ENCODE data around the gene HOXB8. TPM values are rescaled to one million over a fixed set of nuclear protein-coding genes. Genes with fewer than 3 reads are reported as not detected.

The HOXB8 gene
- total and polyA plus RNA-seq, 8 donors, result 0.32 to 1.6 (median 0.70) TPM

- ATAC-seq, result no peak
- Histone ChIP-seq H3K4me3 (no peak overlapping the region), H3K36me3 (no peaks in the 10 kb centered on the region), H3K27ac (peak overlapping the region in 1 of 2 donors; percentile 67), H3K27me3 (peaks cover 26 to 90% of the 10 kb centered on the region in 2 donors), H3K4me1 (peaks cover 3 to 13% of the 10 kb centered on the region in 2 donors), H3K9me3 (no peaks in the 10 kb centered on the region)
- intact Hi-C loops (cut with DNase I), result no loop called here
- no peak for DNase-seq
- no peak for TF ChIP-seq CTCF (IDR thresholded peaks at IDR 0.05)
Measured at GRCh38 chr17:48563385-48563838, 51.7 kb downstream of the HOXB8 start.

GRCh38 chr17:48562934-48563333, 52.2 kb downstream of the HOXB8 start:
- intact Hi-C loops (cut with DNase I), result no loop called here
- H3K36me3 ChIP-seq, result no peaks in the 10 kb centered on the region
- H3K4me1 ChIP-seq, result peaks cover 3 to 10% of the 10 kb centered on the region in 2 donors
- DNase-seq (no peak), ATAC-seq (no peak)
- TF ChIP-seq CTCF (IDR thresholded peaks at IDR 0.05), result no peak
- H3K27me3 ChIP-seq, result peaks cover 21 to 90% of the 10 kb centered on the region in 2 donors
- no peak overlapping the region for H3K4me3 ChIP-seq
- H3K27ac ChIP-seq, result peak overlapping the region in 1 of 2 donors; percentile 67
- no peaks in the 10 kb centered on the region for H3K9me3 ChIP-seq

Small RNA genes within 50 kb of the gene (microRNA-seq; reads per million reads assigned to microRNA genes)
- gene MIR196A1, result 0 reads per million in 2 donors

Other genes with a start within 250 kb of the HOXB8 start
- gene SKAP1, start 185.1 kb downstream of the HOXB8 start, total RNA-seq, result 1 to 10 TPM; 1.9 to 3.0 TPM
- gene SKAP1, start 185.1 kb downstream of the HOXB8 start, polyA plus RNA-seq (ENCODE audit: insufficient read length in 6 of 6), result 1 to 10 TPM; 1.2 to 3.0 (median 1.8) TPM
- not detected for gene HOXB1, start 84.3 kb downstream of the HOXB8 start, total RNA-seq
- under 1 TPM in 5 of 6 donors, not detected in 1; 0.09 to 0.39 (median 0.10) TPM for gene HOXB1, start 84.3 kb downstream of the HOXB8 start, polyA plus RNA-seq (ENCODE audit: insufficient read length in 6 of 6)
- 10 to 100 TPM in 1 of 2 donors, 1 to 10 TPM in 1; 9.7 to 11.8 TPM for gene HOXB2, start 70.2 kb downstream of the HOXB8 start, total RNA-seq
- 10 to 100 TPM; 24.0 to 33.6 (median 25.8) TPM for gene HOXB2, start 70.2 kb downstream of the HOXB8 start, polyA plus RNA-seq (ENCODE audit: insufficient read length in 6 of 6)
- 1 to 10 TPM; 4.5 to 4.8 TPM for gene HOXB4, start 36.9 kb downstream of the HOXB8 start, total RNA-seq
- 10 to 100 TPM; 11.7 to 19.0 (median 13.5) TPM for gene HOXB4, start 36.9 kb downstream of the HOXB8 start, polyA plus RNA-seq (ENCODE audit: insufficient read length in 6 of 6)
- gene HOXB3, start 25.1 kb downstream of the HOXB8 start, total RNA-seq, result 10 to 100 TPM; 10.4 to 15.0 TPM
- gene HOXB3, start 25.1 kb downstream of the HOXB8 start, polyA plus RNA-seq (ENCODE audit: insufficient read length in 6 of 6), result 100 to 1,000 TPM in 2 of 6 donors, 10 to 100 TPM in 4; 74.9 to 114 (median 94.5) TPM
- gene HOXB5, start 21.5 kb downstream of the HOXB8 start, total RNA-seq, result 1 to 10 TPM; 3.3 to 4.2 TPM
- 10 to 100 TPM; 26.3 to 37.5 (median 31.2) TPM for gene HOXB5, start 21.5 kb downstream of the HOXB8 start, polyA plus RNA-seq (ENCODE audit: insufficient read length in 6 of 6)
- gene HOXB6, start 10.3 kb downstream of the HOXB8 start, total RNA-seq, result 1 to 10 TPM; 5.1 to 6.7 TPM
- 10 to 100 TPM; 10.8 to 17.1 (median 12.9) TPM for gene HOXB6, start 10.3 kb downstream of the HOXB8 start, polyA plus RNA-seq (ENCODE audit: insufficient read length in 6 of 6)
- gene HOXB7, start 4.3 kb downstream of the HOXB8 start, total RNA-seq, result 1 to 10 TPM; 2.4 to 3.0 TPM
- 10 to 100 TPM in 1 of 6 donors, 1 to 10 TPM in 5; 6.1 to 10.5 (median 7.2) TPM for gene HOXB7, start 4.3 kb downstream of the HOXB8 start, polyA plus RNA-seq (ENCODE audit: insufficient read length in 6 of 6)
- not detected for gene HOXB9, start 11.1 kb upstream of the HOXB8 start, total RNA-seq
- under 1 TPM; 0.09 to 0.61 (median 0.15) TPM for gene HOXB9, start 11.1 kb upstream of the HOXB8 start, polyA plus RNA-seq (ENCODE audit: insufficient read length in 6 of 6)
- not detected for gene PRAC1, start 107.2 kb upstream of the HOXB8 start, total RNA-seq
- gene PRAC1, start 107.2 kb upstream of the HOXB8 start, polyA plus RNA-seq (ENCODE audit: insufficient read length in 6 of 6), result not detected
- not detected for gene PRAC2, start 107.9 kb upstream of the HOXB8 start, total RNA-seq
- not detected for gene PRAC2, start 107.9 kb upstream of the HOXB8 start, polyA plus RNA-seq (ENCODE audit: insufficient read length in 6 of 6)
- gene HOXB13, start 113.5 kb upstream of the HOXB8 start, total RNA-seq, result not detected
- not detected for gene HOXB13, start 113.5 kb upstream of the HOXB8 start, polyA plus RNA-seq (ENCODE audit: insufficient read length in 6 of 6)
- gene TTLL6, start 201.9 kb upstream of the HOXB8 start, total RNA-seq, result 1 to 10 TPM in 1 of 2 donors, under 1 TPM in 1; 0.35 to 1.3 TPM
- gene TTLL6, start 201.9 kb upstream of the HOXB8 start, polyA plus RNA-seq (ENCODE audit: insufficient read length in 6 of 6), result 1 to 10 TPM in 4 of 6 donors, under 1 TPM in 2; 0.50 to 2.4 (median 1.7) TPM
- gene CALCOCO2, start 215.7 kb upstream of the HOXB8 start, total RNA-seq, result 100 to 1,000 TPM; 116 to 128 TPM
- gene CALCOCO2, start 215.7 kb upstream of the HOXB8 start, polyA plus RNA-seq (ENCODE audit: insufficient read length in 6 of 6), result 100 to 1,000 TPM; 105 to 132 (median 114) TPM

All from left lung (tissue), 10 donors.